Midbrain (tissue), 1 donor: ENCODE results near the gene MAP3K6.
A peak's percentile ranks its signal among the peaks of the same experiment; 100 is the strongest.

Experiments used
- DNase-seq: peaks from one replicate; lab custom pipeline; 2025; lab: John Stamatoyannopoulos, UW

The MAP3K6 gene

DNA sequence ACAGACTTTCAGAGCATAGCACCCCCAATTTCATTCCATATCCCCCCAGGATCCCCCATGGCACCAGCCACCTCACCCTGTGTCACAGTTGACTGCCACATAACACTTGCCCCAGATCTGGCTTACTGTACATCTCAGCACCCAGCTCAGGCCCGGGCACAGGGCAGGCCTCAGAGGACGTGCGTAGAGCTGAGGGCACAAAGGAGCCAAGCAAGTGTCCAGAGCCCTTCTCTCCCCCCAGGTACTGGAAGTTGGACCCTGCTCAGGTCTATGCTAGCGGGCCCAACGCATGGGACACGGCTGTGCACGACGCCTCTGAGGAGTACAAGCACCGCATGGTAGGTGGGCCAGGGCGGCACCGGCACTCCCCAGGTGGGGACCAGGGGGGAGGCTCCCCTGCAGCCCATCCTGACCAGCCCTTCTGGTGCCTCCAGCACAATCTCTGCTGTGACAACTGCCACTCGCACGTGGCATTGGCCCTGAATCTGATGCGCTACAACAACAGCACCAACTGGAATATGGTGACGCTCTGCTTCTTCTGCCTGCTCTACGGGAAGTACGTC, 33.0 kb downstream of the MAP3K6 start:
- DNase-seq, result no peak

DNA sequence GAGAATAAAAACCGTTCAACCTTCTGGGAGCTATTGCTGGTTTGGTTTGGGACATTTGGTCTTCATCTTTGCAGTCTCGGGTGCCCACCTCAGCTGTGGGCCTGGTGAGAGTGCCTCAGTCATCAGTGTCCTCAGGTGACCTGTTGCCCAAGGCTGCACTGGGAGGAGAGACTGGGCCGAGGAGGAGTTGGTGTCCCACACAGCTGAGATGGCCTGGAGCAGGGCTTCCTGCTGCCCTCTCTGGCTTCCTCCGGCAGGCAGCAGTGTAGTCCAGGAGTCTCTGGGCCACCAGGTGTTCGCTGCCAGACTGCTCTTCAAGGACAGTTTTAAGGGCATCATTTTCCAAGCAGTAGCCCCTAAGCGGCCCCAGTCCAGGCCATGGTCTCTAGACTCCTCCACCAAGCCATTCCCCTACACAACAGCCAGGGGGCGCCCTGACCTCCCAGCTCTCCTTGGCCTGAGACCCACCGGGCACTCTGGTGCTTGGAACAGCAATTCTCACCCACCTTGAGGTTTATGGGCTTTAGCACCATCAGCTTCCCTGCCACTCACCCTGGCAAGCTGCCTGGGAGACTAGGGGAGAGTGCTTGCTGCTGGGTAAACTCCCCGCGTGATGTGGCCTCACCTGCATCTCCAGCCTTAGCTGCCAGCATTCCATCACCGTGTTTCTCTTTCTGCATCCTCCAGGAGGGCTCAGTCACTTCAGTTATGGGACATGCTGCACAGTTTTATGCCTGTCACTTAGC, 34.1 kb downstream of the MAP3K6 start:
- DNase-seq, result peak; percentile 18

DNA sequence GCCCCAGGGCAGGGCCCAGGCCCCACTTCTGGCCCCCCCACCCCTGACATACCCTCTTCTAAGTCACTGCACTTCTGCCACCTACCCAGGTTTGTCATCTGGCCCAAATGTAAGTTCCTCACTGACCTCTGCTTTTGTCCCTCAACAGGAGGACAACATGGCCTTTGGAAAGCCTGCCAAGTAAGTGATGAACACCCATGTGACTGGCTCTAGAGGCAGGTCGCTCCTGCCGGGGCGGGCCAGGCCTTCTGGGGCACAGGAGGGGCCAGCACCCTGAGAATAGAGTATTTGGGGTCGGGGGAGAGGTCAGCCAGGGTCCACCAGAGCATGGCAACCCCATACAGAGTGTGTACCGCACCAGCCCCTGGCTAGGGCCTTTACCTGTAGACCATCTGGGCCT, 34.8 kb downstream of the MAP3K6 start:
- DNase-seq, result no peak

DNA sequence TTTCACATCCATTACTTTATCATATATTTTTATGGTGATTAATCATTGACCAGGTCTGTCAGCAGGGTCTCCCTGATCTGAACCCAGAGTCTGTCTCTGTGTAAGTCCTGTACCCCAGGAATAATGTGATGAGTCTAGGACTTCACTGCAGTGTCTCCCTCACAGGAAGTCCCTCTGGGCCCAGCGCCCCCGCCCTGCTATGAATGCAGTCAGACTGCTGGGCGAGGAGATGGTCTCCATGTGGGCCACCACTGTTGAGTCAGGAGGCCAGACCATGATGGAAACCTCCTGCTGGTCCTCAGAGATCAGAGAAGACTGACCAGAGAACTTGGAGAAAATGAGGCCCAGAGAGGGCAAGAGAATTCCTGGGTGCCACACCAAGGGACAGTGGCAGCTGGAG, 35.3 kb downstream of the MAP3K6 start:
- no peak for DNase-seq

DNA sequence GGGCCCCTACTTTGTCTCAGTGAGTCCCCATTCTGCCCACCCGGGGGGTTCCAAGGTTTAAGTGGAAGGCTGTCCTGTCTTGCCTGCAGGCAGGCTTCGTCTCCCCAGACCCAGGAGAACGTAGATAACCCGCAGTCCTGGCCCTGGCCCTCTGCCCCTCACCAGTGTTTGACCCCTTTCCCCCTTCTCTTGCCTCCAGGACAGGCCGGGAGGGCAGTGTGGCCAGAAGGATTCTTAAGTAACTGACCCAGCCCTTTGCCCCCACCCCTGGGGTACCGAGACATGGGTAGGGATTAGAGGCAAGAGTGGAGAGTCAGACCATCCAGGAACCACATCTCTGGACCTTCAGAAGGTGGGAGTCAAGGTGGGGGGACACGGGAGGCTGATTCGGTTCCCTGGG, 36.0 kb downstream of the MAP3K6 start:
- no peak for DNase-seq

DNA sequence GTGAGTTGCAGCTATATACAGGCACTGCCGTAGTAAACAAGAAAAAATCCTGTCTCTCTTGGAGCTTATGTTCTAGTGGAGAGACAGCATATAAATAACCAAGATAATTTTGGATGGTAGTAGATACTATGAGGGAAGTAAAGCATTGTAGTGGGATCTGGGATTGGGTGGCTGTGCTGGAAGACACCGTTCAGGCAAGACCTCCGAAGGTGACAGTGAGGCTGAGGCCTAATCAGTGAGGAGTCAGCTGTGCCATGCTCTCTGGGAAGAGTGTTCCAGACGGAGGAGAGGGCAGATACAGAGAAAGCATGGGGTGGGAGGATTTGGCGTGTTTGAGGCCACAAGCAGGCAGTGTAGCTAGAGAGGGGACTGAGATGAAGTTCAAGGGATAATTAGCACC, 38.8 kb downstream of the MAP3K6 start:
- no peak for DNase-seq

DNA sequence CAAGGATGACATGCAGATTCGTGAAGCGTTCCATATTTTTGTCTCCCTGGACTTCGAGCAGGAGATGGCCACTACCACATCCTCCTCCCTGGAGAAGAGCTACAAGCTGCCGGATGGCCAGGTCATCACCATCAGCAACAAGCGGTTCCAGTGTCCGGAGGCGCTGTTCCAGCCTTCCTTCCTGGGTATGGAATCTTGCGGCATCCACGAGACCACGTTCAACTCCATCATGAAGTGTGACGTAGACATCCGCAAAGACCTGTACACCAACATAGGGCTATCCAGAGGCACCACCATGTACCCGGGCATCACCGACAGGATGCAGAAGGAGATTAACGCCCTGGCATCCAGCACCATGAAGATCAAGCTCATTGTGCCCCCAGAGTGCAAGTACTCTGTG, 41.5 kb downstream of the MAP3K6 start:
- DNase-seq, result no peak

DNA sequence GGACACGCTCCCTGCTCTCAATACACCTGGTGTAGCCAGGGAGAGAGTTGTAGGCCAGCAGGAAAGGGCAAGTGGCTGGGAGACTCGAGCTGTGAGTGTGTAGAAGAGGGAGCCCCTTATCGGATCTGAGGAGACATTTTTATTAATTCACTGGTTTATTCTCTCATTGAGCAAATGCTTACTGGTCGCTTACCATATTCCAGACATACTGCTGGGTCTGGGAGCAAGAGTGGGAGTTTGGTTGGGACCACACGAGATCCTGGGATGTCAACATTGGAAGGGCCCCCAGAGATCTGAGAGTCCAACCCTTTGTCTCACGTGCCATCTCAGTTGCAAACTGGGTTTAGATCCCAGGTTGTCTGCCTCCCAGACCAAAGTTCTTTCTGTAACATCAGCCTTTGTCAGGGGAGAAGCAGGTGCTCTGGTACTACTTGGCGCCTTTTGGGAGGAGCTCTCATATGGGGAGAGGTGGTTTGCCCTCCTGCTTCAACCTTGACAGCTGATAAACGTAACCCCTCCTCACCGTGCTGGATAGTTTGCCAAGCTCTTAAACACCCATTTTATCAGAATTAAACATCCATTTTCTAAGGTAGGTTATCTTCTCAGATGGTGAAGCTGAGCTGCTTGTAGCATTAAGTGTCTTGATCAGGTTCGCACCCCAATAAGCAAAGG, 44.1 kb downstream of the MAP3K6 start:
- peak; percentile 55 for DNase-seq

DNA sequence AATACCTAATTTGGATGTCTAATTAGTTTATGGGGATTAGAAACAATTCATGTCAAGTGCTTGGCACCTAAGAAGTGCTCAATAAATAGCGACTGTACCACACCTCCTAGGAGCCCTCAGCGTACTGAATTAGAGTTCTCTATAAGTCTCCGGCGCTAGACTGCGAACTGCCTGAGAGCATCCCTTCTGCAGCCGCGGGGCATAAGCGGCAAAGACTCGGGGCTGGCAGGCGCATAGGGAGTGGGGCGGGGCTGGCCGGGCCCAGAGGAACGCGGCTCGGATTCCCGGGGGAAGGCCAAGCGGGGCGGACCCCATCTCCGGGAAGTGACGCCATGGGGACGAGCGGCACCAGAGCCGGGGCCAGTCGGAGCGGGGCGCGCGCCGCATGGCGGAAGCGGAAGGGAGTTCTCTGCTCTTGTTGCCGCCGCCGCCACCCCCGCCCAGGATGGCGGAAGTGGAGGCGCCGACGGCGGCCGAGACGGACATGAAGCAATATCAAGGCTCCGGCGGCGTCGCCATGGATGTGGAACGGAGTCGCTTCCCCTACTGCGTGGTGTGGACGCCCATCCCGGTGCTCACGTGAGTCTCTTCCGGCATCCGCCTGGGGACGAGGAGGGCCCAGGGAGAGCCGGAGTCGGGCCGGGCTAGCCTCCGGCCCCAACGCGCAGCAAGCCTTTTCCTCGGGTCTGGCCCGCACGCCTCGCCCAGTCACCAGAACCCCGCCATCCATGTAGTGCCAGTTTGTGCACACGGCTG, 44.8 kb downstream of the MAP3K6 start, which contains the start of gene TMEM222:
Gene TMEM222 (plus strand): TSS at position 351 of the 756 bp plus-strand sequence. CDS start 35 bp downstream, at position 386.
- DNase-seq, result peak; percentile 99

DNA sequence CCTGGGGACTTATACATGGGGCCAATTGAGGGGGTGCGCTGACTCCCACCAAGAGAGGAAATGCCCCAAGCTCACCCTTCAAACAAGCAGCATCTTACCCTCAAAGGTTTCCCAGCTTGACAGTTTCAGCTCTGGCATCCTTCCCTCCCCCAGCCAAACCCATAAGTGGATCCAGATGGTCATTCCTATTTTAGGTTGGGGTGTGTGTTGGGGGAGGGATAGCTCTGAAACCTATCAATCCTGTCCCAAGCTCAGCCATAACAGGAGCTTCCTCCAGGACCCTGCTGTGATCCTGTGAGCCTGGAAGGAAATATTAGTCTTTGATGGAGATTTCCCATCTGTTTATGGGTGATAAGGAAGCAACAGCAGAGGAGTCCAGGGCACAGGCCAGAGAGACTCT, 48.2 kb downstream of the MAP3K6 start:
- DNase-seq, result no peak

DNA sequence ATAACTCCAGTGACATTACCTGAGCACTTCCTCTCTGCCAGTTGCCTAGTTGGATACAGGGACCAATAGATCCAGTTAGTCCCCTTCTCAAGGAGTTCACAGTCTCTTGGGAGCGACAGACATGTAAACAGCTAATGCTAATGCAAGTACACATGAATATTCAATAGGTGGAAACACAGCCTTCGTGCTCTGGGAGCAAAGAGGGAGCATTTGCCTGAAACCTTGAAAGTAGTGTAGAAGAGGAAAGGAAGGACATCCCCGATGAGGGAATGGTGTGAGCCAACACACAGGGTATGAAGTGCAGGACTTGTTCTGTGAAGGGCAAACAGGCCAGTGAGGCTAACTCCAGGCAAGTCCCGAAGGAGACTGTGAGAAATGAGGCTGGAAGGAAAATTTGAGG, 48.6 kb downstream of the MAP3K6 start:
- no peak for DNase-seq

DNA sequence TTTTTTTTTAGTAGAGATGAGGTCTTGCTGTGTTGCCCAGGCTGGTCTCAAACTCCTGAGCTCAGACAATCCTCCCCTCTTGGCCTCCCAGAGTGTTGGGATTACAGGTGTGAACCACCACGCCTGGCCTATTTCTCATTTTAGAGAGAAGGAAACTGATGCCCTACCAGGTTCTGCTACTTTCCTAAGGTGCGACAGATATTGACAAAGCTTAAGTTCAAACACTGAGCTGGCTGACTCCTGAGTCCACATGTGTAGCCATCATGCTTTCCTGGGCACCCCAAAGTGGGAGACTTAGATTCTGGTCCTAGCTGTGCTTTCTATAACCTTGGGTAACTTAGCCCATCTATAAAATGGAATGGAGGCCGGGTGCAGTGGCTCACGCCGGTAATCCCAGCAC, 49.9 kb downstream of the MAP3K6 start:
- no peak for DNase-seq

DNA sequence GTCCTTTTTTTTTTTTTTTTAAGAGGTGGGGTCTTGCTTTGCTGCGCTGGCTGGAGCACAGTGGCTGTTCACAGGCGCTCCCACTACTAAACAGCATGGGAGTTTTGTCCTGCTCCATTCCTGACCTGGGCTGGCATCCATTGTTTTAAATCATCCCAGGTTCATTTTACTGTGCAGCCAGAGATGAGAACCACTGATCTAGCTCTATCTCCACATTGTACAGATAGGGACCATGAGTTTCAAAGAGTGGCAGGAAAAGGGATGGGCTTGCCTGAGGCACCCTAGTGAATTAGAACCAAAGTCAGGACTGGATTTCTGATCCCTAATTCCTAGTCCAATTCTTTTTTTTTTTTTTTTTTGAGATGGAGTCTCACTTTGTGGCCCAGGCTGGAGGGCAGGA, 52.0 kb downstream of the MAP3K6 start:
- no peak for DNase-seq

DNA sequence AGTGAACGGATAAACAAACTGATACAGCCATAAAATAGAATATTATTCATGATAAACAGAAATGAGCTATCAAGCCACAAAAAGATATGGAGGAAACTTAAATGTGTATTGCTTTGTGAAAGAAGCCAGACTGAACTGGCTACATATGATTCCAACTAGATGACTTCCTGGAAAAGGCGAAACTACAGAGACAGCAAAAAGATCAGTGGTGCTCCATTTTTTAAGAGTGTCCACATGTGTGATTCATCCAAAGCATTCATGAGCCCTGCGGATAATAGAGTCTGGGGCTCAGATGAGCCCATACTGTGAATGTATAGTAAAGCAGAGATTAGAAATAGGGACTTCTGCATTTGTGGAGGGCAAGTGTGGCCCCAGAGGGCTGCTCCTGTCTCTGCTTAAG, 52.6 kb downstream of the MAP3K6 start:
- DNase-seq, result no peak

DNA sequence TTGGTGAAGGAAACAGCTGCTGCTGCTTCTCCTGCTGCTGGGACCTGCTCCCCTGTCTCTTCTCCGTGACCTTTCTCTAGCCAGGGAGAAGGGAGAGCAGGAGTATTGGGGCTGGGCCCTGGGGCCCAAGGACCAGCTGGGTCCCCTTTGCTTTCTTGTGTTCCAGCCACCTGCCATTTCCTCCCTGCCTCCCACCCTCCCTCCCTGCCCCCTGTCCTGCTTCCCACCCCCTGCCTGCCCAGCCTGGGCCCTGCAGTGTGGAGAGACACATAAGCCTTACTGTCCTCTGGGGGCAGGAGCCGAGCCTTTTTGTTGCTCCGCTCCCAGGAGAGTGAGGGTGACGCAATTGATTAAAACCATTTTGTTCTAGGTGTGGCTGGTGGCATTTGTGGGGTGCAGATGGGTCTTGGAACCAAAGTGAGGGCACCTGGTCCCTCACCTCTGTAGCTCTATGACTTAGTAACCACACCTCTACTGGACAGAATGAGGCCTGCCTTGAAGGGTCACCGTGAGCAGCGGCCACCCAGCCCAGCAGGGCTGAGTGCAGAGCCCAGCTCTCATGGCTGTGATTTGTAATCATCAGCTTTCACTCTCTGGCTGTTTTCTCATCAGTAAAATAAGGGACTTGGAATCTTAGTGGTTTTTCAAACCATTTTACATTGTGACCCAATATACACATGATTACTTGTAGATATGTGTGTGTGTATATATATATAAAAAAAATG, 58.7 kb downstream of the MAP3K6 start:
- no peak for DNase-seq

DNA sequence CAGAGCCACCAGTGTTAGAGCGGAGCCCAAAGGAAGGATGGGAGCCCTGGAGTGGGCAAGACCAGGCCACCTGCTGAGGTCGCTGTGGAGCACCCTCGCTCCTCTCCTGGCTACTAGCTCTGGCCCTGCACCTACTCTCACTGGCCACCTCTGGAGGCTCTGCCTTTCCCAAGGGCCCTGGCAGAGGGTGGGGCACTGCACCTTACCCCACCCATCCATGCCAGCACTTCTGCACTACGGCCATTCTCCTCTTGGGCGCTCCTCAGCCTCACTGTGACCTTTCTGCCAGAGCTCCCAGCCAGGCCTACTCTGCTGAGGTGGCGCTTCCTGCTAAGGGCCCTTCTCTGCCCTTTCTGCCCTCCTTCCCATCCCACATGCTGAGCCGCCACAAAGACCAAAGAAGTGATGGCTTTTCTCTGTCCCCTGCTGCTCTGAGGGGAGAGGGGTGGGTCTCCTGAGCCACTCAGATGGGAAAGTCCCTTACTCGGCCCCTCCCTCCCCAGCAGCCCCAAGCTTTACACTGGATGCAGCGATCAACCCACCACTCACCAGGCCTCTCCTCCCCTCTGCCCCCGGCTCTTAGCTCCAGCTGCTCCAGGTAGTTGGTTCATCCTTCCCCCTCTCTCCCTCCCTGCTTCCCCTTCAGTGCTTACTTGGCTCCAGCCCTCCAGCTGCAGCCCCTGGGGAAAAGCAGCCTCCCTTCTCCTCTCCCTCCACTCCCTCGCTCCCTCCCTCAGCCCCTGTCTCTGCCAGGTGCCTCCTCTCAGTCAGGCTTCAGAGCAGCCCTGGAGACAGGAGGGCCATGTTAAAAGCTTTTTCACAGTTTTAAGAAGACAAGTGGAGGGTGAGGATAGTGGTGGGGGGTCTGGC, 59.6 kb downstream of the MAP3K6 start:
- no peak for DNase-seq

DNA sequence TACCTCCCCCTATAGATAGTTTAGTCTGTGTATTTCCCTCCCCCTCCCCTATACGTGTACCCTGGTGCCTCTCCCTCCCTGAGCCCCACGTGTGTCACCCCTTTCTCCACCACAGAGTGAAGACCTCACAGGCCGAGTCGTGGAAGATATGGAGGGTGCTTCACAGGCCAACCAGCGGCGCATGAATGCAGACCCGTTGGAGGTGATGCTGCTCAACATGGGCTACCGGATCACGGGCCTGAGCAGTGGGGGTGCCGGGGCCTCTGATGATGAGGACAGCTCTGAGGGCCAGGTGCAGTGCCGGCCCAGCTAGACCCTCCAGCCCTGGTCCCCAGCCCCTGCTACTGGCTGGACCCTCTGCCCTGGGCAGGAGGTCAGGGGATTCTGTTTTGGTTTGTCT, 60.7 kb downstream of the MAP3K6 start:
- no peak for DNase-seq
